Ureter (tissue), 1 donor: ENCODE measurements around the gene PA2G4. TPM values are rescaled to one million over a fixed set of nuclear protein-coding genes. Genes with fewer than 3 reads are reported as not detected.

Source experiments
- total RNA-seq: library from RNA; stranded (reverse); gene quantifications from one replicate; pipeline ENCODE4 v1.2.4, GENCODE V29; 2023
- donor health status: DM: yes; HTN: yes; CAD: no.

Gene PA2G4
- total RNA-seq, 1 donor from 2014 or later = 139 TPM

Other genes starting within 250 kb of the PA2G4 start
- 40.9 TPM for gene PYM1, start 176.7 kb upstream of the PA2G4 start, total RNA-seq
- 155 TPM for gene DGKA, start 173.4 kb upstream of the PA2G4 start, total RNA-seq
- 5.8 TPM for gene PMEL, start 138.5 kb upstream of the PA2G4 start, total RNA-seq
- gene CDK2, start 137.7 kb upstream of the PA2G4 start, total RNA-seq = 23.2 TPM
- 139 TPM for gene RAB5B, start 130.5 kb upstream of the PA2G4 start, total RNA-seq
- 58.5 TPM for gene SUOX, start 107.3 kb upstream of the PA2G4 start, total RNA-seq
- gene IKZF4, start 83.5 kb upstream of the PA2G4 start, total RNA-seq = 14.6 TPM
- gene RPS26, start 62.6 kb upstream of the PA2G4 start, total RNA-seq = 57.0 TPM
- 129 TPM for gene ERBB3, start 24.4 kb upstream of the PA2G4 start, total RNA-seq
- gene RPL41, start 12.1 kb downstream of the PA2G4 start, total RNA-seq = 5,339 TPM
- 9.8 TPM for gene ZC3H10, start 13.7 kb downstream of the PA2G4 start, total RNA-seq
- gene ESYT1, start 23.7 kb downstream of the PA2G4 start, total RNA-seq = 131 TPM
- 37.8 TPM for gene MYL6B, start 48.0 kb downstream of the PA2G4 start, total RNA-seq
- 1,884 TPM for gene MYL6, start 53.8 kb downstream of the PA2G4 start, total RNA-seq
- gene SMARCC2, start 84.9 kb downstream of the PA2G4 start, total RNA-seq = 142 TPM
- 48.8 TPM for gene RNF41, start 117.4 kb downstream of the PA2G4 start, total RNA-seq
- 27.9 TPM for gene NABP2, start 119.8 kb downstream of the PA2G4 start, total RNA-seq
- gene SLC39A5, start 125.5 kb downstream of the PA2G4 start, total RNA-seq = 0.57 TPM
- gene ANKRD52, start 153.8 kb downstream of the PA2G4 start, total RNA-seq = 43.9 TPM
- 7.6 TPM for gene COQ10A, start 162.4 kb downstream of the PA2G4 start, total RNA-seq
- 196 TPM for gene CS, start 195.8 kb downstream of the PA2G4 start, total RNA-seq
- gene CNPY2, start 211.4 kb downstream of the PA2G4 start, total RNA-seq = 122 TPM
- 103 TPM for gene PAN2, start 229.4 kb downstream of the PA2G4 start, total RNA-seq
- gene IL23A, start 234.3 kb downstream of the PA2G4 start, total RNA-seq = 0.49 TPM